HG03196 (cell line): ENCODE measurements around the gene KCNIP1.

Source experiments
- ATAC-seq: cut with Tn5 transposase; IDR thresholded peaks from one replicate; pipeline ENCODE4 v1.9.1; 2021; ENCODE audit not compliant: unreplicated experiment

KCNIP1 gene

DNA sequence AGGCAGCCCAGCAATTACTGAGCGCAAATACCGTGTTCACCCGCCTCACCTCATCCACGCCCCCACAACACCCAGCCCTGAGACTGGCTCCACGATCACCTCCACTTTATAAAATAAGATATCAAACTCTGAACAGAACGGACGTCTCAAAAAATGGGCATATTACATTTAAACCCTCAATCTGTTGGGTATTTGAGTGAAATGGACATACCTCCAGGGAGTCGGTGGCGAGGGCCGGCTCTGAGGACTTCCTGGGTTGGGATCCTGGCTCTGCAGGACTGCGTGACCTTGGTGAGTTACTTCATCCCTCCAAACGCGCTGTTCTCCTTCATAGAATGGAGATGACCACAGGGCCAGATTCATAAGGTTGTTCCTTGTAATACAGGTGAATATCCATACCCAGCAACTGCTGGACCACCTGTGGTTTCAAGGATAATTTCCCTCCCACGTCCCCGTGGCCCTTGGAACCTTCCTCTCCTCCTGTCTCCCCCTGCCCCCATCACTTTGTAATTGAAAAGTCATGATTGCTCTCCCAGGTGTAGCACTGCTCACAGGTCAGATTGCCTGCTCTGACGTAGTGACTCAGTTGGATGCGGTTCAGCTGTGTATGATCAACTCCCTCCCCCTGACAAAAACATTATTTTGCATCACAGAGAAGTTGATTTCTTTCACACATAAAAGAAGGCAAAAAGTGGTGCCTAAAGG, 135.6 kb downstream of the KCNIP1 start:
- ATAC-seq = no peak

DNA sequence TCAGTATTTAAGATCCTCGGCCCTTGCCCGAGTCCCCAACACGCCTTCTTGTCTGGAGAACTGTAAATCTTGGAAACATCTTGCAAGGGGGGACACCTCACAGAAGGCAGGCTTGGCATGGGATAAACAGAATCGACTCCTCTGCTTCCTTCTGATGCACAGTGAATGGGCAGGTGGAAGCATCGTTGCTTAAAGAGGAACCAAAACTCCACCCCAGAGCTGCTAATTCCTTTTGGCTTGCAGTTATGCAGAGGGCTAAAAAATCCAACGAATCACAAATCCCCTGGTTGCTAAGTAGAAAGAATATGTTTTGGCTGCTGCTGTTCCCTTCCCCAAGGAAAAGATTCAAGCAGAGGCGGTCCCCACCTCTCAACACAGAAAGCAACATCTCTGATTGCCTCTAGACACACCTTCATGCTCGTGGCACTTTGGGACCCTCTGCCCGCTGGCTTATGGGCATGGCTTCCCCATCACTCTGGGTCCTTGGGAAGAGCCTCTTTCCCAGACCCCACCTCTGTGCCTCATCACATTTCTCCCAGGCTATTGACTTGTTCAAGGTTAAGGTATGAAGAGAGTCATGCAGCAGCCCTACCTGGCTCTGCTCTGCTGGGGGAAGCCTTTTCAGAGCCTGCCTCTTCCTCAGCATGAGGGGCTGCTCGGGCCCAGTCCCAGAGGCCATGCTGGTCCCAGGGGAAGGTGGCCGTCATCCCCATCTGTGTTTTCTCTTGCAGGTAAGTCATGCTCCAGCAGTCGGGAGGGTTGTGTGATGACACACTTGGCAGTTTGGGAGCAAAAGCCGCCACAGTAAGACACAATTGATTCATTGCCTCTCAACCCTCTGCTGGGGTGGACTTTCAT, 137.1 kb downstream of the KCNIP1 start:
- no peak for ATAC-seq

DNA sequence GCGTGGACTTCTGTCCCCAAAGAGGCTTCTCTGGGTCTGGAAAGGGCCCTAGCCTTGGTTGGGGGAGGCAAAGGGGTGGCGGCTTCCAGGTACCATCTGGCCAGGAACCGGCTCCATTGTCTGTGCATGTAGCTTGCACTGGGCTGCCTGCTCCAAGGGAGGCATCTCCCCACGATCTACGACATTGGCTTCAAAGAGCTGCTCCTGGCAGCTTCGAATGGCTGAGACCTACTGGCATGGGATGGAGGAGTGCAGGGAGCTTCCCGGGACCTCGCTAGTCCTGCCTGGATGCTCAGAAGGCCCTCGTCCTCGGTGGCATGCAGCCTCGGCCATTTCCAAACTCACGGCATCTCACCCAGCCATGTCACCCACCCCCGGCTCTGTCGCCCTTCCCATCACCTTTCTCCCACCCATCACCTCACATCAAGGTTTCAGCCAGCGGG, 137.8 kb downstream of the KCNIP1 start:
- ATAC-seq = no peak

DNA sequence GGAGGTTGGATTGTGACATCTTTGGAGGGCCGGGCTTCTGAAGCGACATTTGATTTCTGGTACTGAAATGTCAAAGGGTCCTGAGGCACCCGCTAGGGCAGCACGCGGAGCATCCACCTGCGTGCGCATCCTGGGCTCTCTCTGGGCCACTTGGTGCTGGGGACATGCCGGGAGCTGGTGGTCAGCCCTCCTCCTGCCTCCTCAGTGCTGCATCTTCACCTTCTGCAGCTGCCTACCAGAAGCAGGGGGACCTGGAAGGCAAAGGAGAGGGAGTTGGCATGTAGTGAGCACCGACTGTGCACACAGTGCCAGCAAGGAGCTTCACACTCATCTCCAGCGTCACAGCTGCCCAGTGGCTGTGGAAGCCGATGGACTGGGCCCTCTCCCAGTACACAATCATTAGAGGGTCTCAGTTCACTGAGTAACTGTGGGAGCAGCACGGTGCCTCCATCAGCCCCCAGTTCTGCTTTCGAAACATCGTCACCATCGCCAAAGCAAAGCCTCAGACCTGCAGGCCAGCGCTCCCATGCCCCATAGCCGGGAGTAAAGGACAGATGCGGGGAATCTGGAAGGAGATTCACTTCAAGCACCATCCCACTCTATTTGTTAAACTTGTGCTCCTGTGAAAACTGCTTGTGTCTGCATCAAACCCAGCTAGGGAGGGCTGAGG, 138.4 kb downstream of the KCNIP1 start:
- no peak for ATAC-seq

DNA sequence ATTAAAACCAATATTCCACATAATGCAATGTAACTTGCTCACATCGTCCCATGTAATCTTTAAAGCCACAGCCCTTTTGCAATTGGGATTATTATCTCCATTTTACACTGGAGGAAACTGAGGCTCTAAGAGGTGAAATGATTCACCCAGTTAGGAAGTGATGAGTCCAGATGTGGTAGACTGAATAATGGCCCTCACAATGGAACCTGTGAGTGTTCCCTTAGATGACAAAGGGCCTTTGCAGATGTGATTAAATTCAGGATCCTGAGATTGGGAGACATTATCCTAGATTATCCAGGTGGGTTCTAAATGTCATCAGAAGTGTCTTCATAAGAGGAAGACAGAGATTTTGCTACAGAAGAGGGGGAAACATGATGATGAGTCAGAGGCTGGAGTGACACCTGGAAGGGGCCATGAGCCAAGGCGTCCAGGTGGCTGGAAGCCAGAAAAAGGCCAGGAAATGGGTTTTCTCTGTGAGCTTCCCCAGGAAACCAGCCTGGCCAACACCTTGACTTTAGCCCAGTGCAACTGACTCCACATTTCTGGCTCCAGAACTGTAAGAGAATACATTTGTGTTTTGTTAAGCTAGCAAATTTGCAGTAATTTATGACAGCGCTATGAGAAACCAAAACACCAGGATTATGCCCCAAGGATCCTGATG, 139.1 kb downstream of the KCNIP1 start:
- ATAC-seq = no peak

DNA sequence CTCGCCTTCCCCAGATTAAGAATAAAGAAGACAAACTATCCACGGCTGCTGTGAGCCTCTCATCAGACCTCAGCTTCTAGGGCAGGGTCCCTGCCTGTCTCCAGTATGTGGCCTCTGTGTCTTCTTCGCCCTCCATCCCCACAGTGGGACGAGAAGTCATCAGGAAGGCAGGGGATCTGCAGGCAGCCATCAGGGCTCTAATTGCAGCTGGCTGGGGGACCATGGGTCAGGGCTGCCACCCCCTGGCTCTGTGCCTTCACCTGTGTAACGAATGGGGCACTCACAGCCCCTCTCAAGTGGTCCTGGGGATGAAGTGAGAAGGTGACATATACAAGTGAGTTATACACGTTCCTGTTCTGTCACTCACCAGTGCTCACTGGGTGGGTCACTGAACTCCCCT, 139.8 kb downstream of the KCNIP1 start:
- no peak for ATAC-seq

DNA sequence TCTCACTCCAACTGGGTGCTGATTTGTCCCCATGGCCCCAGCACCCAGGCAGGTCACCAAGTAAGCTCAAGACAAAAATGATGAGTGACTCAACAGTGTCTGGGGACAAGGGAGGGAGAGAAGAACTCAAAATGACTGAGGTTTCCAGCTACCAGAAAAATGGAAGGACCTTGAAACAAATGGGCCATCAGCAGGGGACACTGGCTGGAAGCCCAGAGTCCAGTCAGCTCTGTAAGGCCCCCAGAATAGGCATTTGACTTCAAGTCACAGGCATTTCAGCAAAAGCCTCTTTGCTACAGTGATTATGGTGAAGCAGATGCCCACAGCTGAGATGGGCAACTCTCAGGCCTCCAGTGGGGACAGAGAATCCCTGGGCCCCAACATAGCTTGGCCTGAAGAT, 140.7 kb downstream of the KCNIP1 start:
- ATAC-seq = no peak

DNA sequence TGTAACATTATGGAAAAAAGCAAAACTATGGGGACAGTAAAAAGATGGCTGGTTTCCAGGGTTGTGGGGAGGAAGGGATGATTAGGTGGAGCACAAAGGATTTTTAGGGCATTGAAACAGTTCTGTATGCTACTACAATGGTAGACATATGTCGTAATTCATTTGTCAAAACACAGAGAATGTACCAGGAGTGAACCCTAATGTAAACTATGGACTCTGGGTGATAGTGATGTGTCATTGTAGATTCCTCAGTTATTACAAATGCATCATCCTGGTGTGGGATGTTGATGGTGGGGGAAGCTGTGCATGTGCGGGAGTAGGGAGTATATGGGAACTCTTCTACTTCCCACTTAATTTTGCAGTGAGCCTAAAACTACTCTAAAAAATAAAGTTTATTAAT, 144.7 kb downstream of the KCNIP1 start:
- ATAC-seq = no peak

DNA sequence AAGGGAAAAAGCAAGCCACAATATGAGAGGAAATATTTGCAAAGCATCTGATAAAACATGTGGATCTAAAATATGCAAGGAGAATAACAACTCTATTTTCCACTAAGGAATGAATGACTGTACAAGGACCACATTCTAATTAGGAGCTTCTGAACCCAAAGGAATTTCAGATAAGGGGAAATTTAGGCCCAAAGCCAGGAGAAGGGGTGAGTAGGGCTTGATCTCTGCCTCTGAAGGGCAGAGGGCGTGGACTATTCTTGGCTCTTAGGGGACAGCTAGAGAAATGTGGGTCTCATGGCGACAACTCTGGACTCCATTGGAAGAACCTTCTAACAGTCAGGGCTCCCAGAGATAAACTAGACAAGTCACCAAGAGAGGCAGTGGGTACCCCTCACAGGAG, 147.0 kb downstream of the KCNIP1 start:
- no peak for ATAC-seq

DNA sequence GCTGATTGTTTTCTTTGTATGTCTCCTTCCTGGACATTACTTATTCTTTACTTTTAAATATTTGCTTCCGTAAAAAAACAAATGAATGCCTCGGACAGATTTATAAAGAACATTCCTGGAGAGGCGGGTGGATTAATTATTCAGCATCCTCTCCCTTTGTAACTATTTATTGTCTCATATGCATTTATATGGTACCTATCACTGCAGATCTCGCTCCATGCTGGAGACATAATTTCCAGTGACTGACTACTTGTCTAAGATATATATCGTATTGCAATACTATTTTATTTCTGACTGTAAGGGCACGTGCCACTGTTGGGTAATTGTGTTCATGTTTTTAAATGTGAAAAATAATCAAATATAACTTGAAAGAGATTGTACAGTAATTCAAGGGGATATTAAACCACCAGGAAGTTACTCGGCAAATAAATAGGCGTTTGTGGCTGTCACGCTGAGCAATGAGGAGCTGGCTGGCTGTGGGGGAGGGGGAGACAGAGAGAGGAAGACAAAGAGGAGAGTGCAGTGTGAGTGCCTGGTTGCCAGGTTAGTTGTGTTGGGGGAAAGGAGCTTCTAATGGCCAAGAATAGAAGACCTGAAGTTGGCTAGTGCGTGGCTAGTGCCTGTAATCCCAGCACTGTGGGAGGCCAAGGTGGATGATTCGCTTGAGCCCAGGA, 147.9 kb downstream of the KCNIP1 start:
- ATAC-seq = no peak

DNA sequence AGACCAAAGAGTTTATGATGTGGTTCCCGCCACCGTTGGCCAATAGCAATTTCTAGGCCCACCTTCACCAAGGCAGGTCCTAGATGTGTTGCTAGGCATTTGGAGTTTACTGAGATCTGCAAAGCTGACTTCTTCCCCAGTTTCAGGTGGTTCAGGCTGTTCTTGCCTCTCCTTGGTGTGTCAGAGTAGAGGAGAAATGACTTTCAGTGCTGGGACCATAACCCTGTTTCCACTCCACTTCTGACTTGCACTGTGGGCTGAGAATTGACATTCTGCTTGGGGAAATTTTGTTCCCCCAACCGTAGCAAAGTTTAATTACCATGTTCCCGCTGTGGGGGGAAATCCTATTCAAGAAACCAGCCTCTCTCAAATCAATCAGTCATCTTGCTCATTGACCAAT, 151.7 kb downstream of the KCNIP1 start:
- no peak for ATAC-seq

DNA sequence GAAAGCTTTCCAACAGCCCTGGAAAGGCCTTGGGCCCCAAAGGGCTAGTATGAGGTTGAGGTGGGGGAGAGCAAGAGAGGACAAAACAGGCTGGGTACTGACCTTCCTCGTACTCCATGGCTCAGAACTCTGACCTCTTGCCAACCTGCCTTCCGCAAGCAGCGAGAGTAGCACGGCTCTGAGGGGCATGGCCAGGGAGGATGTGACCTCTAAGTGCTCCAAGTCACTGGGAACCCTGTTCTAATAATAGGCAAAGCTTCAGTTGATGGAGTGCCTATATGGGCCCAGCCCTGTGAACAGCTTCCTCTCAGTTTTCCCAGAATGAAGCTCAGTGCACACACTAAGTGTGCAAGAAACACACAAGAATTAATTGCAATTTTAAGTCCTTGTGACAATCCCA, 152.1 kb downstream of the KCNIP1 start:
- ATAC-seq = no peak

DNA sequence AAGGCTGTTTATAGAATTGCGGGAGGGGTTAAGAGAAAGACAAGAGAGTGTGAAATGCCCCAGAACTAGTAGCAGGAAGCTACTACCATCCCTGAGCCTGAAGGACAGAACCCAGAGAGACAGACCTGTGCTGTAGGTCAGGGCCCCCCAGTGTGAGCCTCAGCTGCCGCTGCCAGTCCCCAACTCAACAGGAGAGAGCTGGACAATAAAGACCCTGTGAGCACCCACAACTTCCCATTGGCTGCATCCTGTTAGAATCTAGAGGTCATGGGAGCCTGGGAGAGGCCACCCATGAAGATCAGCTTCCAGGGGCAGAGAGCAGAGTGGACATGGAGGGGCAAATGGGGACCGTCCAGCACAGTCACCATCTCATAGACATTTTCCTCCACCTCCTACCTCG, 152.5 kb downstream of the KCNIP1 start:
- no peak for ATAC-seq

DNA sequence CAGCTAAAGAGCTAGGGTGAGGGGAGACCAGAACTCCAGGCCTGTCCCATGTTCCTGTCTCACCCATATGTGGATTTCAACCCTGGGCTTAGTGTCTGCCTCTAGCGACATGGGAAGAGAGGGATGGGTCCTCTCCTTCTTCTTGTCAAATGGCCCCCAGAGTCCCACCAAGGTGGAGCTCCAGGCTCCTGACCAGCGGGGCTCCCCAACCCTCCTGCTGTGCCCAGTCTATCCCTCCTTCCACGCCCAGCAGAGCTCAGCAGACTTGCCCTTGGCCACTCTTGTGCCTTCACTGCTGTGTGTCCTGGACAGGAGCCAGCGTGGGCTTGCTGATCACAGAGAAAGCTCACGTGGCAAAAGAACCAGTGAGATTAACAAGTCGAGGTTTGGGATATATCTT, 156.7 kb downstream of the KCNIP1 start:
- ATAC-seq = no peak

DNA sequence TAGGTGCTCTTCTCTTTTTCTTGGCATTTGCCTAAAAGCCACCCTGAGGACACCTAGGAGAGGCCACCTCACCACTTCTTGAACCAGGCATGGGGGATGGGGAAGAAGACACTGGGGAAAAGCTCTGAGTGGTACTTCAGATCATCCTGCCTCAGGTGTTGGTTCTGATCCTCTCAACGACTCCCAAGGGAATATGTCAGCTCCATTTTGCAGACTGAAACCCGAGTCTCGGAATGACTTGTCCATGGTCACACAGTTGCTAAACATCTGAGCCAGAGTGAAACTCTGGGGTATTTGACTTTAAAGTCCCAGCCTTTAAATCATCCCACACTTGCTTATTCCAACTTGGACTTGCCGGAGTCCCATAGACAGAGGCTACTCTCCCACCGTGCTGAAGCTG, 159.1 kb downstream of the KCNIP1 start:
- no peak for ATAC-seq

DNA sequence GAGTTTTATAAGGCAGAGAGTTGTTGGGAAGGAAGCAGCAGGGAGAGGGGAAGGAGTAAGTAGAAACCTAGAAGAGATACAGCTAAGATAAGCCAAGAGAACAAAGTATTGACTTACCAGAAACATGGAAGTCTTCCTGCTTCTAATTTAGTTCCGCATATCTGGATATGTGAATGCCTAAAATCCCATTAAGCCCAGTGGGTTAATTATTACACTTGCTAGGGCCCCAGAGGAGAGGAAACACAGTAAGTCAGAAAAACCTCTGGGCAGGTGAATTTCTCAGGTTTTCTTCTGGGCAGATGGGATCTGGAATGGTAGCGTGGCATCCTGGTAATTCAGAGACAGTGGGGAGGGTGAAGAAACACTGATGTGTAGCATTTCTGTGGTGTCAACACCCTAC, 175.0 kb downstream of the KCNIP1 start:
- ATAC-seq = no peak

DNA sequence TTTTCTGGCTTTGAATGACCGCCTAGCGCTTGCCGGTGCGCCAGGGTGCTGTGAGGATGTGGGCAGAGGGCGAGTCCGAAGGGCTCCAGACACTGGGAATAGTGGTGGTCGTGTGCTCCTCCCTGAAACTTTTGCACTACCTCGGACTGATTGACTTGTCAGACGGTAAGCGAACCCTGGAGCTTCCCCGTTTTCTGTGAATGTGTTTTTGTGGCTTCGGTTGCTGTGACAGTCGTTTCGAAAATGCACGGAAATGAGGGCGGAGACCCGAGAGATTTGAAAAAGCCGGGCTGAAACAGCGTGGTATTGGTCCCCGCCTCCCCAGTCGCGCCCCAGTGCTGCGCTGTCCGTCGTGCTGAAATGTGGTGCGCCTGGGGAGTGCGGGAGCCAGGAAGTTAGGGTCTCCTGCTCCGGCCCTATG, 177.2 kb downstream of the KCNIP1 start:
- ATAC-seq = peak; percentile 63

DNA sequence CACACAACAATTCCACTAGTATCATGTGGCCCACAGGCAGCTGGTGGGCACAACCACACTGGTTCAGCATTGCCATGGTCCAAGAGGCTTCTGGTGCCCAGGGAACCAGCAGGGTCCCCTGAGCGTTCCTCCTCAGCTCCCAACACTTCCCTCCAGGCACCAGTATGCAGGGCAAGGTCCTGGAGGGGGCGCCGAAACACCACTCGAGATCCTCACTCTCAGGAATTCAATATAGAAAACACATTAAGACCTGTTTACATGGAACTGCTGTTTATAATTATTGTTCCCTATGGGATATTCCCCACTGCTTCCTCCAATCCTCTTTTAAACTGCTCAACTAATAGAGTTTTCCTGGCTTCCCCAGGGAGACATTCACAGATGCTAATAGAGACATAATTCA, 187.8 kb downstream of the KCNIP1 start:
- no peak for ATAC-seq

DNA sequence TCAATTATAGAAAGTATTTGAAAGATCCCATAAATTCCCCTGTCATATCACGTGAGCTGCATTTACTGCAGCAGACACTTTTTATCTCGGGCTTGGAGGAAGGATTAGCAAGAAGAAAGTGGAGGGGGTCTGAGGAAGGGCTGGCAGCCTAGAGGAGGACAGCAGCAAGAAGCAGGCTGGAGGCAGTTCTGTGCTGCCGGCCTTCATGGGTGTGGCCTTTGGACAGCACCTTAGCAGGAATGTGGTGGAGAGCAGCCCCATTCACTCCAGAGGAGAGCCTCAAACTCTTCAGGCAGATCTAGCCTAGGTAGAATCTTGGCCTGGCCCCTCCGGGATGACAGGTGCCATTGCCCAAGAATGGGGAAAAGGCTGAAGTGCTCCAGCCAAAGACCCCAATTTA, 189.9 kb downstream of the KCNIP1 start:
- ATAC-seq = no peak

DNA sequence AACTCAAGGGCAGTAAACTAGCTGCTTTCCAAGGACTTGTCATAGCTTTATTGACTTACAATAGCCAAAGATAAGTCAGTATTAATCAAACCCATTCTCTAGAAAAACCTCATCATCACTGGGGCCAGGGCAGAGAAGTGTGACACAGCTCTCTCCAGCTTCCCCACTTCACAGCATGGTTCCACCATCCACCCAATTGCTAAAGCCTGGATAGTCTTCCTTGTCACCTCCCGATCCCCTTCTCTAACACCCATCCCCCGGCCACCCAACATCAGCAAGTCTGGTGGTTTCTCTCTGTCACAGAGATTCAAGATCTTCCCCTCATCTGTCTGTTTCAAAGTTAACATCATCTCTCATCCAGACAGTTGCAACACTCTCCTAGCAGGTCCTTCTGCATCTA, 191.1 kb downstream of the KCNIP1 start:
- no peak for ATAC-seq

DNA sequence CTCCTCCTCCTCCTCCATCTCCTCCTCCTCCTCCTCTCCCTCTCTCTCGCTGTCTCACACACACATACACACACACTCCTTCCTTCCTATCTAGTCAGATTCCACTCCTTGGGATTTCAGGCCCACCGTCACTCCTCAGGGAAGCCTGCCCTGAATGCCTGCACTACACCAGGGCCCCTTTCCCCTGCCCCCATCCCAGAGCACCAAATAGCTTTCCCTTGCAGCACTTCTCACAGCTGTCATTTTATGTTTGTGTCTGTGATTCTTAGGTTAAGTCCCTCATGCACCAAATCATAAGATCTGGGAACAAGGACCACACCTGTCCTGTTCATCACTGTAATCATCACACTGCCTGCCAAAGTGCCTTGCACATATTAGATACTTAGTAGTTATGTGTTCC, 193.2 kb downstream of the KCNIP1 start:
- ATAC-seq = no peak
